Measurements from ENCODE around the gene ZFP90.

DNA sequence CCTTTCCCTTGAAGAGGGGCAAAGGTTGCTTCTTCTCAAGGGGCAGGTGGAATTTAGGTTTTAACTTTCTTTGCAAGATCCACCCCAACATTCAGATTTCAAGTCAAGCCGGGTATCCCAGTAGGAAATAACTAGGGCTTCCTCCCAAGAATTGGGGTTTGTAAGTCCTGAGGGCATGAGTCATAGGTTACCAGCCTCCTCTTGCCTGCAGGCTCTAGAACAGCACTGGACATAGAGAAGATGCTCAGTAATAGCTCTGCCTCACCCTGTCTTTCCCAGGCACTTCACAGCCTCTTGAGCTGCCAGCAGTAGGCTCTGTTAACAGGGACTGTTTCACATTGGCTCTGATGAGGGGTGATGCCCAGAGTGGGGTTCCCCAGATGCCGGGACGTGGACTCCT lies 35.8 kb upstream of the ZFP90 start:
- TF ChIP-seq GATA2 (IDR thresholded peaks at IDR 0.05; ENCODE audit: low read depth, low read length) (no peak), GATA3 (IDR thresholded peaks at IDR 0.05; ENCODE audit: low read depth, low read length) (no peak)
